Skeletal muscle tissue (tissue), 4 donors: ENCODE measurements around the gene NLRP12. TPM values are rescaled to one million over a fixed set of nuclear protein-coding genes. Genes with fewer than 3 reads are reported as not detected.
"Not testable (repeated sequence)": the region's sequence is repeated elsewhere in the genome, so short reads cannot be mapped to it uniquely, and the experiment has no call there.

Source experiments
- H3K27ac ChIP-seq: one replicate; pipeline ENCODE4 v1.7.0; 2013; ENCODE audit warnings: mild to moderate bottlenecking, low read depth, low read length, inconsistent platforms
- H3K27me3 ChIP-seq, 3 donors: one replicate each; pipeline ENCODE4 v1.7.0; 2013; ENCODE audit warnings: low read length in 3 of 3; ENCODE audit not compliant: control insufficient read depth in 3 of 3, insufficient read depth in 3 of 3
- H3K36me3 ChIP-seq, 3 donors: one replicate each; pipeline ENCODE4 v1.7.0; 2013; ENCODE audit warnings: low read length in 3 of 3; ENCODE audit not compliant: control insufficient read depth in 3 of 3, insufficient read depth in 3 of 3
- H3K4me1 ChIP-seq, 3 donors: one replicate each; pipeline ENCODE4 v1.7.0; 2013; ENCODE audit warnings: low read length in 3 of 3, mild to moderate bottlenecking in 3 of 3; ENCODE audit not compliant: control insufficient read depth in 3 of 3, insufficient read depth in 3 of 3
- H3K4me3 ChIP-seq, 3 donors: one replicate each; pipeline ENCODE4 v1.7.0; 2013; ENCODE audit warnings: low read length in 3 of 3
- H3K9ac ChIP-seq, 3 donors: one replicate each; pipeline ENCODE4 v1.7.0; 2013; ENCODE audit warnings: low read length in 3 of 3, mild to moderate bottlenecking in 3 of 3, moderate library complexity in 2 of 3, low read depth in 1 of 3
- H3K9me3 ChIP-seq, 3 donors: one replicate each; pipeline ENCODE4 v1.7.0; 2013; ENCODE audit warnings: low read length in 3 of 3; ENCODE audit not compliant: control insufficient read depth in 3 of 3
- total RNA-seq: library from RNA; depleted of rRNA; stranded (reverse); fragments of >200 nt; gene quantifications from one replicate; pipeline ENCODE4 v1.2.3, GENCODE V29; 2014
- donor health status: Osteomylitis.

NLRP12 gene
- total RNA-seq, 1 donor from 2014 or later = 1.0 TPM

DNA sequence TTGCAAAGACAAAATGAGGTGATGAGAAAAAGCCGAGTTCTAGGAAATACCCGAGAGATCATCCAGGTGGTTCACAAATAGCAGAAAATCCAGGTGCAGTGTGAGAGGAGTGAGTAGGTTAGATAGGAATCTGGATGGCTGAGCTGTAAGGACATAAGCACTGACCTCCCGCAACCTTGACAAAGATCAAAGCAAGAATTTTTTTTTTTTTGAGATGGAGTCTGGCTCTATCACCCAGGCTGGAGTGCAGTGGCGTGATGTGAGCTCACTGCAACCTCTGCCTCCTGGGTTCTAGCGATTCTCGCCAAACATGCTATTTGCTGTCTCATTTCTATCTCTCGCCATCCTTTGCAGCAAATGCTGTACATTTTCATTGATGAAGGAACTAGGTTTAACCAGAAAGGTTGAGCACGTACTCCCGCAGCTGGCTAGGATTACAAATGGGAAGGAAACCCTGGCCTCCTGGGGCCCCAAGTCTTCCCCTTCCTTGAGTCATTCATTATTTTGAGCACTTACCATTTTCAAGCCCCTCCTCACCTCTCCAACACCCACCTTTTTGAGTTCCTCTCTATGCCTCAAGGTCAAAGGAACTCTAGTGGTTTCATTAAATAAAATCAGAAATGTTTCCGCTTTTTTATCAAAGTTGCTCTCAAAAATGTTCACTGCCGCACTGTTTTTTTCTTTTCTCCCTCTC lies 38.8 kb downstream of the NLRP12 start:
- Histone ChIP-seq H3K36me3 (no peaks in the 10 kb centered on the region), H3K27ac (no peak overlapping the region), H3K4me3 (no peak overlapping the region), H3K9ac (no peak overlapping the region), H3K27me3 (no peaks in the 10 kb centered on the region), H3K9me3 (no peaks in the 10 kb centered on the region), H3K4me1 (no peaks in the 10 kb centered on the region)

DNA sequence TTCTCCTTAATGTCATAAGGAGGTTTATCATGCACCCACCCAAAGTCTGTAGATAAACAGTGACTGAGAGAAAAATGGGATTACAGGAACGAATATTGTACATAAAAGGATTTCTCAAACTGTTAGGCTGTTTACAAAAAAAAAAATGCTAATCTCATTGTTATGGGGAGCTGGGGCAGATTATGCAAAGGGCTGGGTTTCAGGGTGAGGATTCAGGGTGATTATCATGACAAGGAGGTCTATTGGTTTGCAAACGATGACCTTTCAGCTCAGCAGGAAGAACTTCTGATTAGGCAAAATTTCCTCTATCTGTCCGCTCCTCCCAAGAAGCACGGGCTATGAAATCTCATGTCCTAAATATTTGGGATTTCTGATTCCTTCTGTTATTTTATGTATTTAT lies 41.4 kb downstream of the NLRP12 start:
- H3K4me1 ChIP-seq = no peaks in the 10 kb centered on the region
- no peak overlapping the region for H3K4me3 ChIP-seq

DNA sequence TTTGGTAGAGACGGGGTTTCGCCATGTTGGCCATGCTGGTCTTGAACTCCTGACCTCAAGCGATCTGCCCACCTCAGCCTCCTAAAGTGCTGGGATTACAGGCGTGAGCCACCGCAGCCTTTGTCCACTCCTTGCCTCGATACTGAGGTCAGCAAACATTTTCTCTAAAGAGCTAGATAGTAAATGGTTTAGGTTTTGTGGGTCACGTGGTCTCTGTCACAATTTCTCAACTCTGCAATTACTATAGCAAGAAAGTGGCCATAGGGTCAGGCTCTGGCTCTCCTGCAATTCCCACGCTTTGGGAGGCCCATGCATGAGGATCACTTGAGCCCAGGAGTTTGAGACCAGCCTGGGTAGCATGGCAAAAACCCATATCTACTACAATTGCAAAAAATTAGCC lies 42.8 kb downstream of the NLRP12 start:
- H3K27me3 ChIP-seq, H3K4me3 ChIP-seq, H3K9me3 ChIP-seq, H3K9ac ChIP-seq, H3K4me1 ChIP-seq, H3K27ac ChIP-seq, H3K36me3 ChIP-seq: not testable (repeated sequence)

More for the DNA sequence above, 41.4 kb downstream of the NLRP12 start:
- no peaks in the 10 kb centered on the region for H3K27me3 ChIP-seq
- no peak overlapping the region for H3K27ac ChIP-seq
- no peaks in the 10 kb centered on the region for H3K9me3 ChIP-seq
- no peak overlapping the region for H3K9ac ChIP-seq
- H3K36me3 ChIP-seq = no peaks in the 10 kb centered on the region

DNA sequence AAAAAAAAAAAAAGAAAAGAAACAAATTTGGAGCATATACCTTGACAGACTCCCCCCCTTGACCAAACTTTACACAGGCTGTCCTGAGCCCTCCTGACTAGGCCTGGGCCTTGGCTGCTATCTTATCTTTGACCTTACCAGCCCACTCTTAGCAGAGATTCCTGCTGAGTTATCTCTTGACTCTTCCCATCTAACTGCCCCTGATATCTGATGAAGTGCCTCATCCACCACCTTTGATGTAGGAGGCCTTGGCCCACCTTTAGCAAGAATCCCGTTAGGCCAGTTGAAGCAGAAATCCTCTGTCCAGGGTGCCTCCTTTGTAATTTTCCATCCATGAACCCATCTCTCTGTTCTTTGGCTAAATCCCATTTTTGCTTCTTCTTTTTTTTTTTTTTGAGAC lies 43.6 kb downstream of the NLRP12 start:
- Histone ChIP-seq H3K27me3 (no peaks in the 10 kb centered on the region), H3K9me3 (no peaks in the 10 kb centered on the region), H3K4me1 (no peaks in the 10 kb centered on the region), H3K36me3 (no peaks in the 10 kb centered on the region), H3K4me3 (no peak overlapping the region), H3K9ac (no peak overlapping the region), H3K27ac (no peak overlapping the region)

DNA sequence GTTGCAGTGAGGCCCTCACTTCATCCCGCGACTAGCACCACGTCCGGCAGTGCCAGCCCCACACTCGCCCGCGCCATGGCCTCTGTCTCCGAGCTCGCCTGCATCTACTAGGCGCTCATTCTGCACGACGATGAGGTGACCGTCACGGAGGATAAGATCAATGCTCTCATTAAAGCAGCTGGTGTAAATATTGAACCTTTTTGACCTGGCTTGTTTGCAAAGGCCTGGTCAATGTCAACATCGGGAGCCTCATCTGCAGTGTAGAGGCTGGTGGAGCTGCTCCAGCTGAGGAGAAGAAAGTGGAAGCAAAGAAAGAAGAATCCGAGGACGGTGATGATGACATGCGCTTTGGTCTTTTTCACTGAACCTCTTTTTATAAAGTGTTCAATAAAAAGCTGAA lies 48.6 kb downstream of the NLRP12 start:
- H3K9me3 ChIP-seq = no peaks in the 10 kb centered on the region
- no peak overlapping the region for H3K4me3 ChIP-seq
- H3K36me3 ChIP-seq = no peaks in the 10 kb centered on the region
- H3K4me1 ChIP-seq = no peaks in the 10 kb centered on the region
- H3K27ac ChIP-seq = no peak overlapping the region
- H3K27me3 ChIP-seq = no peaks in the 10 kb centered on the region
- no peak overlapping the region for H3K9ac ChIP-seq

DNA sequence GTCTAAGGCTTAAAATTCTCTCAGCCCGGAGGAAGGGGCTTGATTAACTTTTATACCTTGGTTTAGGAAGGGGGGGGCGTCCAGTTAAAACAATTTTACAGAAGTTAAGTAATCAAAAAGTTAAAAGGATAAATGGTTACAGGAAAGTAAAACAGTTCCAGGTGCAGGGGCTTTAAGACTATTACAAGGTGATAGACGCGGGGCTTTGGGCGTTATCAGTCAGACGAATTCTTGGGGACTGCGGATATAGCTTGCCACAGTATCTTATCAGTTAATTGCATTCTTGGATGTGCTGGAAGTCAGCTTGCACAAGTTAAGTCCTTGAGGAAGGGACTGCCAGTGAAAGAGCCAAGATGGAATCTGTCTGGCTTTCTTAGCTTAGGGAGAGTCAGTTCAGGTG lies 49.6 kb downstream of the NLRP12 start:
- H3K27me3 ChIP-seq, H3K4me1 ChIP-seq, H3K4me3 ChIP-seq: not testable (repeated sequence)

DNA sequence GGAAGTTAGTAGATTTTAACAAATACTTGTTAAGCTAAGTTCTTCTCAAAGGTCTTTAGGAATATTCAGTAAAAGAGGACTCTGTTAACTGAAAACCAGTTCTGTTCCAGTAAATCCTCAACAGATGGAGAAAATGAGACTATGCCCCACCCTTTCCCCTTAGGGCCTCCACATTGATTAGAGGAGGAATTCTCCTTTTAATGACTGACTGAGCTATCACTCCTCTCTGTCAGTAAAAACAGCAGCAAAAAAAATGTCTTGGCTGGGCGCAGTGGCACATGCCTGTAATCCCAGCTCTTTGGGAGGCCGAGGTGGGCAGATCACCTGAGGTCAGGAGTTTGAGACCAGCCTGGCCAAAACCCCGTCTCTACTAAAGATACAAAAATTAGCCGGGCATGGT lies 50.1 kb downstream of the NLRP12 start:
- H3K4me1 ChIP-seq = no peaks in the 10 kb centered on the region
- H3K4me3 ChIP-seq = no peak overlapping the region
- H3K27ac ChIP-seq = no peak overlapping the region
- no peaks in the 10 kb centered on the region for H3K27me3 ChIP-seq
- H3K9me3 ChIP-seq = no peaks in the 10 kb centered on the region
- H3K9ac ChIP-seq = no peak overlapping the region
- no peaks in the 10 kb centered on the region for H3K36me3 ChIP-seq

More for the DNA sequence above, 49.6 kb downstream of the NLRP12 start:
- not testable (repeated sequence) for H3K36me3 ChIP-seq, H3K9ac ChIP-seq, H3K27ac ChIP-seq, H3K9me3 ChIP-seq

DNA sequence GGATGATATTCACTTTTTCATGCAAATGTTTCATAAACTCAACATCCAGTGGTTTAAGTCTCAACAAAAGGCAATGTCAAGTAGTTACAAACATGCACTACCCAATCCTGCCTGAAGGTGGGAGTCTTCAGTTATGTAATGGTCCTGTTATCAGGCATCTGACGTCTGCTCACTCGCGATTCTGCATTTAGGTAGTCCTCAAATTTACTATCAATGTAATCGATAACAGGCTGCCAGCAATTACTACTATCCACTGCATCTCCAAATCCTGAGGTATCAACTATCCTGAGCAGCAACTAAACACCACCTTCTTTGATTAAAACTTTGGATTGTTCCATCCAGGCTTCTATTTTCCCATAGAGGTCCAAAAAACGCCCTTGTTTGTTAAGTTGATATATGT lies 51.2 kb downstream of the NLRP12 start:
- H3K27me3 ChIP-seq = no peaks in the 10 kb centered on the region

DNA sequence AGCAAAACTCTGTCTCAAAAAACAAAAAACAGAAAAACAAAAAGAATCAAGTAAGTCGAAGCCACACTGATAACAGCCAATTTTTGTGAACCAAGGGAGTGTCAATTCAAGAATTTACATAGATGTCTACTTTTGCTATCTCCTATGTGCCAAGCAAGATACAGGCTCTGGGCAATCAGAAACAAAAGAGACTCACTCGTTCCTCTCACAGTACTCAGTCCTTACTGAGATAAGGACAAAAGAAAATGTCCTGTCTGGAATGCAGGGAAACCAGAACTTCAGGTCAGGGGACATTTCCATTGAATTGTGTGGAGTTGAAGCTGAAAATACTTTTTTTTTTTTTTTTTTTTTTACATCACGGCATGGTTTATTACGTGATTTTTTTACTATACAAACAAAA lies 53.0 kb downstream of the NLRP12 start:
- Histone ChIP-seq H3K9me3 (no peaks in the 10 kb centered on the region), H3K4me1 (no peaks in the 10 kb centered on the region), H3K27me3 (peaks cover 0 to under 1% (median 0%) of the 10 kb centered on the region in 3 donors), H3K27ac (no peak overlapping the region), H3K9ac (no peak overlapping the region), H3K4me3 (no peak overlapping the region), H3K36me3 (no peaks in the 10 kb centered on the region)

More for the DNA sequence above, 51.2 kb downstream of the NLRP12 start:
- no peaks in the 10 kb centered on the region for H3K4me1 ChIP-seq
- no peak overlapping the region for H3K27ac ChIP-seq
- H3K9ac ChIP-seq = no peak overlapping the region
- no peaks in the 10 kb centered on the region for H3K9me3 ChIP-seq
- no peaks in the 10 kb centered on the region for H3K36me3 ChIP-seq
- no peak overlapping the region for H3K4me3 ChIP-seq

DNA sequence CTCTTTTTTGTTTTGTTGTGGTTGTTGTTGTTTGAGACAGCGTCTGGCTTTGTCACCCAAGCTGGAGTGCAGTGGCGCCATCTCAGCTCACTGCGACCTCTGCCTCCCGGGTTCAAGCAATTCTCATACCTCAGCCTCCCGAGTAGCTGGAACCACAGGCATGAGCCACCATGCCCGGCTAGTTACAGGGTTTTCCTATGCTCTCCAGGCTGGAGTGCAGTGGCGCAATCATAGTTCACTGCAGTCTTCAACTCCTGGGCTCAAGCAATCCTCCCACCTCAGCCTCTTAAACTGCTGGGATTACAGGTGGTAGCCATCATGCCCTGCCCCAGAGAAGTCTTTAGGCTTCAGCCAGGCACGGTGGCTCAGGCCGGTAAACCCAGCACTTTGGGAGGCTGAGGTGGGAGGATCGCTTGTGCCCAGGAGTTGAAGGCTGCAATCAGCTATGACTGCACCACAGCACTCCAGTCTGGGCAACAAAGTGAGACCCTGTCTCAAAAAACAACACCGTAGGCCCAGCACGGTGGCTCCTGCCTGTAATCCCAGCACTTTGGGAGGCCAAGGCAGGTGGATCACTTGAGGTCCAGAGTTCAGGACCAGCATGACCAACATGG lies 54.3 kb downstream of the NLRP12 start:
- not testable (repeated sequence) for H3K27ac ChIP-seq, H3K9me3 ChIP-seq, H3K4me1 ChIP-seq, H3K36me3 ChIP-seq, H3K4me3 ChIP-seq, H3K9ac ChIP-seq, H3K27me3 ChIP-seq
